ENCODE data around the gene TBC1D10B.

TBC1D10B gene

GRCh38 chr16:30395155-30395991 is 25.1 kb upstream of the TBC1D10B start, which contains the start of gene ZNF48 (continued):
- TF ChIP-seq ZNF768 (tag by site-specific recombination; IDR thresholded peaks at IDR 0.05) (peak; percentile 42; the same call in 1 of the 2 replicates), ZNF561 (tag by site-specific recombination; IDR thresholded peaks at IDR 0.05; ENCODE audit: borderline replicate concordance) (peak; percentile 95), ZNF423 (tag by site-specific recombination; IDR thresholded peaks at IDR 0.05) (no peak), ZNF776 (tag by site-specific recombination; IDR thresholded peaks at IDR 0.05; ENCODE audit: borderline replicate concordance) (no peak), ZBTB44 (tag by site-specific recombination; IDR thresholded peaks at IDR 0.05) (peak; percentile 62; the same call in 1 of the 2 replicates), ZNF174 (tag by site-specific recombination; IDR thresholded peaks at IDR 0.05) (no peak), ZNF692 (tag by site-specific recombination; IDR thresholded peaks at IDR 0.05) (peak; percentile 66), ZNF513 (tag by site-specific recombination; IDR thresholded peaks at IDR 0.05) (no peak), IKZF3 (tag by site-specific recombination; IDR thresholded peaks at IDR 0.05) (peak; percentile 95), BCL11B (tag by site-specific recombination; IDR thresholded peaks at IDR 0.05; ENCODE audit: low read depth) (peak; percentile 37; the same call in 1 of the 2 replicates), ZFP41 (tag by site-specific recombination; IDR thresholded peaks at IDR 0.05; ENCODE audit: borderline replicate concordance) (no peak), KLF16 (tag by site-specific recombination; IDR thresholded peaks at IDR 0.05) (peak; percentile 97), REPIN1 (tag by site-specific recombination; IDR thresholded peaks at IDR 0.05; ENCODE audit: low read depth) (0 out of 2 replicates have a peak, but pooled peaks have one; percentile 9), ZNF175 (tag by site-specific recombination; IDR thresholded peaks at IDR 0.05) (no peak), YY1 (tag by site-specific recombination; IDR thresholded peaks at IDR 0.05) (peak; percentile 56), ZNF2 (tag by site-specific recombination; IDR thresholded peaks at IDR 0.05) (peak; percentile 84), ZNF211 (tag by site-specific recombination; IDR thresholded peaks at IDR 0.05; ENCODE audit: low read depth) (no peak), ZNF514 (tag by site-specific recombination; IDR thresholded peaks at IDR 0.05) (no peak), ZNF654 (tag by site-specific recombination; IDR thresholded peaks at IDR 0.05; ENCODE audit: low read depth) (no peak), OVOL3 (tag by site-specific recombination; IDR thresholded peaks at IDR 0.05) (peak; percentile 42; the same call in 1 of the 2 replicates), ZBTB10 (tag by site-specific recombination; IDR thresholded peaks at IDR 0.05) (no peak), ATF2 (tag by site-specific recombination; IDR thresholded peaks at IDR 0.05; ENCODE audit: low read depth) (no peak), ZNF571 (tag by site-specific recombination; IDR thresholded peaks at IDR 0.05) (no peak), ZNF362 (tag by site-specific recombination; IDR thresholded peaks at IDR 0.05) (no peak), ZNF354C (tag by site-specific recombination; IDR thresholded peaks at IDR 0.05; ENCODE audit: borderline replicate concordance, low read depth) (no peak), ZBTB20 (tag by site-specific recombination; IDR thresholded peaks at IDR 0.05) (peak; percentile 70; the same call in 1 of the 2 replicates), ZNF221 (tag by site-specific recombination; IDR thresholded peaks at IDR 0.05; ENCODE audit: borderline replicate concordance) (no peak; the same call in 1 of the 2 replicates), SETDB1 (IDR thresholded peaks at IDR 0.05; ENCODE audit: insufficient read length, low read length) (no peak), HOXD13 (CRISPR knock-in tag; IDR thresholded peaks at IDR 0.05; ENCODE audit: borderline replicate concordance) (peak; percentile 9; the same call in 1 of the 2 replicates), KLF9 (tag by site-specific recombination; IDR thresholded peaks at IDR 0.05; ENCODE audit: low read depth) (peak; percentile 78)
